Umbilical cord (tissue), 2 donors: ENCODE results near the gene DCLK1. TPM values are rescaled to one million over a fixed set of nuclear protein-coding genes. Genes with fewer than 3 reads are reported as not detected.

Experiments
- DNase-seq: peaks from one replicate; pipeline ENCODE4 v3.0.0-alpha.2; 2015; ENCODE audit warnings: low spot score
- total RNA-seq: library from RNA; depleted of rRNA; stranded (reverse); fragments of >200 nt; gene quantifications from one replicate; pipeline ENCODE4 v1.2.3, GENCODE V29; 2014; ENCODE audit warnings: low replicate concordance; ENCODE audit not compliant: insufficient read depth

Gene DCLK1
- total RNA-seq, 1 donor from 2014 or later = 7.7 TPM

GRCh38 chr13:35954207-35954560 is 177.0 kb downstream of the DCLK1 start:
- DNase-seq = no peak

- DNase-seq = peak; percentile 93
Measured at GRCh38 chr13:35953537-35954206, 177.5 kb downstream of the DCLK1 start.

GRCh38 chr13:35947315-35947714 is 183.9 kb downstream of the DCLK1 start:
- no peak for DNase-seq

GRCh38 chr13:35945368-35945767 is 185.8 kb downstream of the DCLK1 start:
- no peak for DNase-seq

GRCh38 chr13:35941374-35941773 is 189.8 kb downstream of the DCLK1 start:
- no peak for DNase-seq

GRCh38 chr13:35940734-35941133 is 190.4 kb downstream of the DCLK1 start:
- DNase-seq = no peak

GRCh38 chr13:35936246-35936978 is 194.8 kb downstream of the DCLK1 start:
- peak; percentile 91 for DNase-seq

GRCh38 chr13:35930665-35931631 is 200.2 kb downstream of the DCLK1 start:
- no peak for DNase-seq

GRCh38 chr13:35927567-35928021 is 203.6 kb downstream of the DCLK1 start:
- DNase-seq = peak; percentile 84

- DNase-seq = no peak
Measured at GRCh38 chr13:35926859-35927530, 204.2 kb downstream of the DCLK1 start.

- peak; percentile 23 for DNase-seq
Measured at GRCh38 chr13:35925669-35926068, 205.5 kb downstream of the DCLK1 start.

- peak; percentile 18 for DNase-seq
Measured at GRCh38 chr13:35923347-35923746, 207.8 kb downstream of the DCLK1 start.

GRCh38 chr13:35920816-35921215 is 210.4 kb downstream of the DCLK1 start:
- DNase-seq = no peak

GRCh38 chr13:35917942-35918645 is 213.1 kb downstream of the DCLK1 start:
- DNase-seq = no peak

GRCh38 chr13:35917252-35917941 is 213.8 kb downstream of the DCLK1 start:
- DNase-seq = no peak

- DNase-seq = no peak
Measured at GRCh38 chr13:35916146-35916545, 215.0 kb downstream of the DCLK1 start.

- no peak for DNase-seq
Measured at GRCh38 chr13:35914662-35915061, 216.5 kb downstream of the DCLK1 start.

GRCh38 chr13:35912841-35913240 is 218.3 kb downstream of the DCLK1 start:
- no peak for DNase-seq

GRCh38 chr13:35909837-35910540 is 221.2 kb downstream of the DCLK1 start:
- DNase-seq = no peak

- no peak for DNase-seq
Measured at GRCh38 chr13:35909091-35909490, 222.1 kb downstream of the DCLK1 start.
